ENCODE measurements around the gene SRMS.
"Not testable (repeated sequence)": the region's sequence is repeated elsewhere in the genome, so short reads cannot be mapped to it uniquely, and the experiment has no call there.

- TF ChIP-seq CTCF (optimal IDR thresholded peaks at IDR 0.05 in 1 of 3, IDR thresholded peaks at IDR 0.05 in 1 of 3, conservative IDR thresholded peaks at IDR 0.05 in 1 of 3; ENCODE audit: extremely low read depth in 1 of 3, insufficient read depth in 2 of 3, low read length in 3 of 3); EZH2 (IDR thresholded peaks at IDR 0.05; ENCODE audit: low read length): not testable (repeated sequence)
These were observed 33.0 kb downstream of the SRMS start for GRCh38 chr20:63514520-63514919.
